Left renal pelvis (tissue), 4 donors: ENCODE data around the gene EPHB6. TPM values are rescaled to one million over a fixed set of nuclear protein-coding genes. Genes with fewer than 3 reads are reported as not detected.

ENCODE experiments used
- DNase-seq, 4 donors: peaks; one replicate each; pipeline ENCODE4 v3.0.0-alpha.2; 2013; ENCODE audit warnings: low read depth in 4 of 4, low spot score in 3 of 4
- polyA plus RNA-seq, 4 donors: library from polyadenylated mRNA; unstranded; fragments of 120-200 nt; gene quantifications; one replicate each; pipeline ENCODE4 v1.2.1, GENCODE V29; 2013; ENCODE audit not compliant: insufficient read length in 4 of 4

The EPHB6 gene
- polyA plus RNA-seq, 4 donors, result 18.9 to 29.6 (median 20.7) TPM

- no peak for DNase-seq
Observed at GRCh38 chr7:142894112-142894984, 39.5 kb downstream of the EPHB6 start.

GRCh38 chr7:142894985-142895593 lies 40.2 kb downstream of the EPHB6 start:
- DNase-seq, result no peak

GRCh38 chr7:142896151-142896550 lies 41.3 kb downstream of the EPHB6 start:
- DNase-seq, result no peak

GRCh38 chr7:142896741-142897379 lies 42.0 kb downstream of the EPHB6 start:
- DNase-seq, result no peak

GRCh38 chr7:142897691-142898090 lies 42.8 kb downstream of the EPHB6 start:
- DNase-seq, result no peak

GRCh38 chr7:142898377-142899170 lies 43.7 kb downstream of the EPHB6 start:
- no peak for DNase-seq

GRCh38 chr7:142899661-142900060 lies 44.8 kb downstream of the EPHB6 start:
- DNase-seq, result no peak

GRCh38 chr7:142901426-142902259 lies 46.8 kb downstream of the EPHB6 start:
- no peak for DNase-seq

GRCh38 chr7:142904128-142904527 lies 49.3 kb downstream of the EPHB6 start:
- DNase-seq, result no peak

- no peak for DNase-seq
Observed at GRCh38 chr7:142905759-142906158, 50.9 kb downstream of the EPHB6 start.

- no peak for DNase-seq
Observed at GRCh38 chr7:142906643-142907042, 51.8 kb downstream of the EPHB6 start.

GRCh38 chr7:142908290-142908689 lies 53.4 kb downstream of the EPHB6 start:
- DNase-seq, result no peak

GRCh38 chr7:142908921-142909890 lies 54.3 kb downstream of the EPHB6 start:
- DNase-seq, result no peak

GRCh38 chr7:142910031-142910433 lies 55.2 kb downstream of the EPHB6 start:
- DNase-seq, result no peak

- no peak for DNase-seq
Observed at GRCh38 chr7:142910481-142910880, 55.6 kb downstream of the EPHB6 start.

- no peak for DNase-seq
Observed at GRCh38 chr7:142913051-142913450, 58.2 kb downstream of the EPHB6 start.

GRCh38 chr7:142913566-142913965 lies 58.7 kb downstream of the EPHB6 start:
- no peak for DNase-seq

- DNase-seq, result no peak
Observed at GRCh38 chr7:142914121-142914520, 59.2 kb downstream of the EPHB6 start.

- no peak for DNase-seq
Observed at GRCh38 chr7:142915315-142915714, 60.4 kb downstream of the EPHB6 start.
